Neuronal stem cell (in vitro differentiated cells): ENCODE results near the gene CELSR2.

Experiments used
- DNase-seq: peaks from one replicate; pipeline ENCODE4 v3.0.0-alpha.2; 2013; ENCODE audit warnings: low spot score
- H2AFZ ChIP-seq: one replicate; pipeline ENCODE4 v1.6.1; 2013; ENCODE audit warnings: mild to moderate bottlenecking, low read length, inconsistent platforms
- H2AK5ac ChIP-seq: 2 replicates; pipeline ENCODE4 v1.6.1; 2013; ENCODE audit warnings: low read depth, mild to moderate bottlenecking, inconsistent platforms, low read length, moderate library complexity, mixed read lengths
- H2BK120ac ChIP-seq: 2 replicates; pipeline ENCODE4 v1.6.1; 2013; ENCODE audit warnings: low read depth, mild to moderate bottlenecking, inconsistent platforms, low read length, moderate library complexity, mixed read lengths
- H2BK12ac ChIP-seq: one replicate; pipeline ENCODE4 v1.6.1; 2013; ENCODE audit warnings: low read length, inconsistent platforms
- H2BK15ac ChIP-seq: 2 replicates; pipeline ENCODE4 v1.6.1; 2013; ENCODE audit warnings: mild to moderate bottlenecking, low read length, inconsistent platforms, mixed read lengths
- H2BK5ac ChIP-seq: one replicate; pipeline ENCODE4 v1.6.1; 2013; ENCODE audit warnings: inconsistent platforms, mild to moderate bottlenecking, low read length, moderate library complexity
- H3K14ac ChIP-seq: one replicate; pipeline ENCODE4 v1.6.1; 2013; ENCODE audit warnings: low read length, inconsistent platforms
- H3K18ac ChIP-seq: 2 replicates; pipeline ENCODE4 v1.6.1; 2013; ENCODE audit warnings: low read length, inconsistent platforms
- H3K23ac ChIP-seq: 2 replicates; pipeline ENCODE4 v1.6.1; 2013; ENCODE audit warnings: low read depth, mild to moderate bottlenecking, mixed read lengths, low read length, inconsistent platforms; ENCODE audit not compliant: poor library complexity
- H3K27ac ChIP-seq: replicated peaks from 3 replicates; pipeline ENCODE4 v1.5.1; 2013; ENCODE audit warnings: low read length, inconsistent platforms
- H3K27me3 ChIP-seq, 3 experiments: 2 replicates each; pipeline ENCODE4 v1.6.1; 2013; ENCODE audit warnings: low read length in 3 of 3, mild to moderate bottlenecking in 2 of 3, inconsistent platforms in 1 of 3, low read depth in 1 of 3, mixed read lengths in 1 of 3, moderate library complexity in 1 of 3; ENCODE audit not compliant: control insufficient read depth in 3 of 3, insufficient read depth in 3 of 3
- H3K36me3 ChIP-seq, 2 donors: replicated peaks in 1 of 2; 2 replicates each; pipeline ENCODE4 v1.6.1; 2013; ENCODE audit warnings: low read length in 2 of 2; ENCODE audit not compliant: control insufficient read depth in 2 of 2, insufficient read depth in 2 of 2
- H3K4ac ChIP-seq: 2 replicates; pipeline ENCODE4 v1.6.1; 2013; ENCODE audit warnings: inconsistent platforms, mild to moderate bottlenecking, low read length, moderate library complexity
- H3K4me1 ChIP-seq, 2 donors: 1 replicate in 1 of 2; 2 replicates in 1 of 2; pipeline ENCODE4 v1.6.1; 2013; ENCODE audit warnings: low read length in 2 of 2, low read depth in 1 of 2; ENCODE audit not compliant: control insufficient read depth in 2 of 2, insufficient read depth in 1 of 2
- H3K4me2 ChIP-seq: one replicate; pipeline ENCODE4 v1.6.1; 2013; ENCODE audit warnings: mild to moderate bottlenecking, low read length, inconsistent platforms; ENCODE audit not compliant: insufficient read depth, poor library complexity, severe bottlenecking
- H3K4me3 ChIP-seq, 2 donors: 2 replicates each; pipeline ENCODE4 v1.5.1; 2013; ENCODE audit warnings: low read length in 2 of 2, mild to moderate bottlenecking in 2 of 2, inconsistent platforms in 1 of 2, moderate library complexity in 1 of 2
- H3K79me1 ChIP-seq: one replicate; pipeline ENCODE4 v1.6.1; 2013; ENCODE audit warnings: low read depth, mild to moderate bottlenecking, inconsistent platforms, low read length, moderate library complexity
- H3K9ac ChIP-seq: one replicate; pipeline ENCODE4 v1.6.1; 2013; ENCODE audit warnings: mild to moderate bottlenecking, low read depth, low read length, inconsistent platforms; ENCODE audit not compliant: poor library complexity
- H3K9me3 ChIP-seq, 2 donors: replicated peaks in 1 of 2; 2 replicates each; pipeline versions ENCODE3 to v1.6.1; 2013; ENCODE audit warnings: low read length in 2 of 2, mild to moderate bottlenecking in 2 of 2, inconsistent platforms in 1 of 2, low read depth in 1 of 2, mixed read lengths in 1 of 2, moderate library complexity in 1 of 2; ENCODE audit not compliant: control insufficient read depth in 2 of 2, insufficient read depth in 1 of 2
- H4K8ac ChIP-seq: one replicate; pipeline ENCODE4 v1.6.1; 2013; ENCODE audit warnings: low read depth, mild to moderate bottlenecking, inconsistent platforms, low read length, moderate library complexity
- H4K91ac ChIP-seq: one replicate; pipeline ENCODE4 v1.6.1; 2013; ENCODE audit warnings: low read length, low read depth, mild to moderate bottlenecking, inconsistent platforms; ENCODE audit not compliant: poor library complexity
- WGBS, 2 donors: extraction: QIAGEN DNeasy Blood & Tissue Kit; methylation state at CpG; one replicate each; pipeline ENCODE4 v1.1.7; 2013; ENCODE audit warnings: missing lambda C conversion rate in 2 of 2, mixed read lengths in 1 of 2; ENCODE audit not compliant: insufficient read length in 2 of 2, insufficient replicate concordance in 1 of 2; ENCODE audit errors: extremely low coverage in 2 of 2; 5-methylcytosine and 5-hydroxymethylcytosine counted together

The CELSR2 gene

DNA sequence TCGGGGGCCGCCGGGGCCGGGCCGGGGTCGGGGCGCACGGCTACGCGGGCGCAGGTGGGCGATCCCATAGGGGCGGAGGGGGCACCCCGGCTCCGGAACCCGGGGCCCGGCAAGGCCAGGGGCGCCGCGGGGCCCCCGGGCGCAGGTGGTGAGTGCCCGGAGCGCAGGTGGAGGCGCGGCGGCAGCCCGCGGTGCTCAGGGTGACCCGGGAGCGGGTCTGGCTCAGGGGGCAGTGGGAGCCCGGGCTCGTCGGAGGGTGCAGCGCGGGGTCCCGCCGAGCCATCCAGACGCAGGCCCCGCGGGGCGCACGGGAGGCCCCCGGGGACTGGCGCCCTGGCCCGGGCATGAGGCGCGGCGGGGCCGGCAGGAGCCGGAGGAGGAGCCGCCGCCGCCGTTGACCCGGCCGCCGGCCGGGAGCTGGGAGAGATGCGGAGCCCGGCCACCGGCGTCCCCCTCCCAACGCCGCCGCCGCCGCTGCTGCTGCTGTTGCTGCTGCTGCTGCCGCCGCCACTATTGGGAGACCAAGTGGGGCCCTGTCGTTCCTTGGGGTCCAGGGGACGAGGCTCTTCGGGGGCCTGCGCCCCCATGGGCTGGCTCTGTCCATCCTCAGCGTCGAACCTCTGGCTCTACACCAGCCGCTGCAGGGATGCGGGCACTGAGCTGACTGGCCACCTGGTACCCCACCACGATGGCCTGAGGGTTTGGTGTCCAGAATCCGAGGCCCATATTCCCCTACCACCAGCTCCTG, 489 bp downstream of the CELSR2 start:
- peak overlapping the region; percentile 80 for H2BK12ac ChIP-seq
- peaks cover 25 to 38% of the 10 kb centered on the region in 2 donors for H3K36me3 ChIP-seq
- no peak overlapping the region for H2BK120ac ChIP-seq
- H2AFZ ChIP-seq: peak overlapping the region; percentile 18
- DNase-seq: no peak
- H3K79me1 ChIP-seq: peaks cover 31% of the 10 kb centered on the region
- peak overlapping the region; percentile 31 for H3K4ac ChIP-seq
- H3K4me2 ChIP-seq: peak overlapping the region; percentile 89
- no peak overlapping the region for H3K27ac ChIP-seq
- H3K23ac ChIP-seq: peak overlapping the region; percentile 38
- H3K9me3 ChIP-seq: peaks cover 24 to 30% of the 10 kb centered on the region in 2 donors
- no peak overlapping the region for H4K8ac ChIP-seq
- peaks cover 37 to 38% of the 10 kb centered on the region in 2 donors for H3K4me1 ChIP-seq
- H2BK5ac ChIP-seq: peak overlapping the region; percentile 57
- peak overlapping the region; percentile 70 for H2BK15ac ChIP-seq
- H3K18ac ChIP-seq: peak overlapping the region; percentile 94
- H4K91ac ChIP-seq: no peak overlapping the region
- H2AK5ac ChIP-seq: peak overlapping the region; percentile 93
- H3K27me3 ChIP-seq: no peaks in the 10 kb centered on the region
- H3K9ac ChIP-seq: peak overlapping the region; percentile 94
- H3K14ac ChIP-seq: peak overlapping the region; percentile 59
- WGBS, 2 donors: no CpG with 5 or more reads among the region's 80 CpGs
- H3K4me3 ChIP-seq: peak overlapping the region; percentile 62 to 90

DNA sequence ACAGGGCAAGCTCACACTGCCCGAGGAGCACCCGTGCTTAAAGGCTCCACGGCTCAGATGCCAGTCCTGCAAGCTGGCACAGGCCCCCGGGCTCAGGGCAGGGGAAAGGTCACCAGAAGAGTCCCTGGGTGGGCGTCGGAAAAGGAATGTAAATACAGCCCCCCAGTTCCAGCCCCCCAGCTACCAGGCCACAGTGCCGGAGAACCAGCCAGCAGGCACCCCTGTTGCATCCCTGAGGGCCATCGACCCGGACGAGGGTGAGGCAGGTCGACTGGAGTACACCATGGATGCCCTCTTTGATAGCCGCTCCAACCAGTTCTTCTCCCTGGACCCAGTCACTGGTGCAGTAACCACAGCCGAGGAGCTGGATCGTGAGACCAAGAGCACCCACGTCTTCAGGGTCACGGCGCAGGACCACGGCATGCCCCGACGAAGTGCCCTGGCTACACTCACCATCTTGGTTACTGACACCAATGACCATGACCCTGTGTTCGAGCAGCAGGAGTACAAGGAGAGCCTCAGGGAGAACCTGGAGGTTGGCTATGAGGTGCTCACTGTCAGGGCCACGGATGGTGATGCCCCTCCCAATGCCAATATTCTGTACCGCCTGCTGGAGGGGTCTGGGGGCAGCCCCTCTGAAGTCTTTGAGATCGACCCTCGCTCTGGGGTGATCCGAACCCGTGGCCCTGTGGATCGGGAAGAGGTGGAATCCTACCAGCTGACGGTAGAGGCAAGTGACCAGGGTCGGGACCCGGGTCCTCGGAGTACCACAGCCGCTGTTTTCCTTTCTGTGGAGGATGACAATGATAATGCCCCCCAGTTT, 1.3 kb downstream of the CELSR2 start:
- no CpG with 5 or more reads among the region's 33 CpGs for WGBS, 2 donors
- peak overlapping the region; percentile 62 to 90 for H3K4me3 ChIP-seq
- H2BK15ac ChIP-seq: peak overlapping the region; percentile 70
- H3K9me3 ChIP-seq: peaks cover 24 to 30% of the 10 kb centered on the region in 2 donors
- H3K27me3 ChIP-seq: no peaks in the 10 kb centered on the region
- H2AK5ac ChIP-seq: peak overlapping the region; percentile 93
- peaks cover 43% of the 10 kb centered on the region in 2 donors for H3K4me1 ChIP-seq
- H2BK5ac ChIP-seq: peak overlapping the region; percentile 57
- H3K14ac ChIP-seq: peak overlapping the region; percentile 59
- H4K8ac ChIP-seq: no peak overlapping the region
- H3K4me2 ChIP-seq: peak overlapping the region; percentile 89
- peak overlapping the region; percentile 87 for H3K9ac ChIP-seq
- peak overlapping the region; percentile 80 for H2BK12ac ChIP-seq
- H3K36me3 ChIP-seq: peaks cover 25 to 42% of the 10 kb centered on the region in 2 donors
- peak overlapping the region; percentile 93 for H3K18ac ChIP-seq
- H3K23ac ChIP-seq: peak overlapping the region; percentile 38
- no peak overlapping the region for H2AFZ ChIP-seq
- peak overlapping the region; percentile 31 for H3K4ac ChIP-seq
- peaks cover 34% of the 10 kb centered on the region for H3K79me1 ChIP-seq
- H2BK120ac ChIP-seq: no peak overlapping the region
- no peak overlapping the region for H3K27ac ChIP-seq
- H4K91ac ChIP-seq: no peak overlapping the region
- no peak for DNase-seq

DNA sequence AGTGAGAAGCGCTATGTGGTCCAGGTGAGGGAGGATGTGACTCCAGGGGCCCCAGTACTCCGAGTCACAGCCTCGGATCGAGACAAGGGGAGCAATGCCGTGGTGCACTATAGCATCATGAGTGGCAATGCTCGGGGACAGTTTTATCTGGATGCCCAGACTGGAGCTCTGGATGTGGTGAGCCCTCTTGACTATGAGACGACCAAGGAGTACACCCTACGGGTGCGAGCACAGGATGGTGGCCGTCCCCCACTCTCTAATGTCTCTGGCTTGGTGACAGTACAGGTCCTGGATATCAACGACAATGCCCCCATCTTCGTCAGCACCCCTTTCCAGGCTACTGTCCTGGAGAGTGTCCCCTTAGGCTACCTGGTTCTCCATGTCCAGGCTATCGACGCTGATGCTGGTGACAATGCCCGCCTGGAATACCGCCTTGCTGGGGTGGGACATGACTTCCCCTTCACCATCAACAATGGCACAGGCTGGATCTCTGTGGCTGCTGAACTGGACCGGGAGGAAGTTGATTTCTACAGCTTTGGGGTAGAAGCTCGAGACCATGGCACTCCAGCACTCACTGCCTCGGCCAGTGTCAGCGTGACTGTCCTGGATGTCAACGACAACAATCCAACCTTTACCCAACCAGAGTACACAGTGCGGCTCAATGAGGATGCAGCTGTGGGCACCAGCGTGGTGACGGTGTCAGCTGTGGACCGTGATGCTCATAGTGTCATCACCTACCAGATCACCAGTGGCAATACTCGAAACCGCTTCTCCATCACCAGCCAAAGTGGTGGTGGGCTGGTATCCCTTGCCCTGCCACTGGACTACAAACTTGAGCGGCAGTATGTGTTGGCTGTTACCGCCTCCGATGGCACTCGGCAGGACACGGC, 2.2 kb downstream of the CELSR2 start:
- Histone ChIP-seq H3K9ac (no peak overlapping the region), H3K4ac (no peak overlapping the region), H3K4me1 (peaks cover 49 to 50% of the 10 kb centered on the region in 2 donors), H3K9me3 (peaks cover 24 to 30% of the 10 kb centered on the region in 2 donors), H2BK120ac (no peak overlapping the region), H2AFZ (no peak overlapping the region), H3K4me3 (no peak overlapping the region), H3K79me1 (peaks cover 35% of the 10 kb centered on the region), H2BK15ac (peak overlapping the region; percentile 35), H2BK12ac (no peak overlapping the region), H3K4me2 (no peak overlapping the region), H4K8ac (no peak overlapping the region), H2AK5ac (peak overlapping the region; percentile 93), H2BK5ac (no peak overlapping the region), H3K14ac (no peak overlapping the region), H3K27me3 (no peaks in the 10 kb centered on the region), H3K23ac (peak overlapping the region; percentile 17), H4K91ac (no peak overlapping the region), H3K27ac (no peak overlapping the region), H3K36me3 (peaks cover 25 to 51% of the 10 kb centered on the region in 2 donors), H3K18ac (no peak overlapping the region)
- no peak for DNase-seq
- WGBS, 2 donors: no CpG with 5 or more reads among the region's 32 CpGs
